Smooth muscle cell of the pulmonary artery (primary cell): Measurements from ENCODE around the gene TSPAN16. TPM values are rescaled to one million over a fixed set of nuclear protein-coding genes. Genes with fewer than 3 reads are reported as not detected.

Source experiments
- total RNA-seq: library from RNA; depleted of rRNA; stranded (reverse); fragments of >200 nt; gene quantifications from 2 replicates; pipeline ENCODE4 v1.2.3, GENCODE V29; 2014

TSPAN16 gene
- total RNA-seq, result not detected in 2 replicates

GRCh38 chr19:11295665-11296245, at the start of gene TSPAN16:
TSPAN16 (plus strand) TSS chr19:11296160; CDS start chr19:11296298, 138 bp downstream.

DNA sequence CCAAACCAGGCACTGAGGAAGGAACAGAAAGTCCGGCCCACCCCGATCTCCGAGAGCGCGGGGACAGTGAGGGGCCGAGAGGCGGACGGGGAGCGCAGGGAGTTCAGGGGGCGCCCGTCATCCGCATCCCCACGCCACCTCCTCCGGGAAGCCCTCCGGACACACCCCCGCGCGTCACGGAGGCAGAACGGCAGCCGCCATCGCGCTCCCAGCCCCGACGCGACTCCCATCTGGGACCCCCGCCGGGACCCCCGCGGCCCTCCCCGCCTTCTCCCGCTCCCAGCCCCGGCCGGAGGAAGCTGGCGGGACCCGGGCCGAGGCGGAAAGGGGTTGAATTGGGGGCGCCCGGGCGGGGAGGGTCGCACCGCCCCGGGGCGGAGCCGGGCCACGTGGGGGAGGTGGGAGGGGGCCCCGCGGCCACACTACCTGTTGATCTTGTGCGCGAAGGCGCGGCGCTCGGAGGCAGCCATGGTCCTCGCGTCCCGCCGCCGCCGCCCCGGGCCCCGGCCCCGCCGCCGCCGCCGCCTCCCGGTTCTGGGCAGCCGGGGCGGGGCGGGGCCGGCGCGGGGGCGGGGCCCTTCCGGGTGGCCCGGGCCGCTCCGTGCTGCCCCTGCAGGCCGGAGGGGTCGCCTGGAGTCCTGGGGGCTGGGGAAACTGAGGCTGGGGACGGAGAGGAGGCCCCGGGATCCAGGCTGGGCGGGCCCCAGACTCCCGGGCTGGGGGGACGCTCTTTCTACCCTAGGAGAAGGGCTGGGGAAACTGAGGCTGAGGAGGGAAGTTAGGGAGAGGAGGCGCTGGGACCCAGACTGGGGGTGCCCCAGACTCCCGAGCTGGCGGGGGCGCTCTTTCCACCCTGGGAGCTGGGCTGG, 33.8 kb upstream of the TSPAN16 start, which contains the start of gene DOCK6:
TSS of gene DOCK6 (minus strand) at position 554 of the 869 bp plus-strand sequence. CDS start at position 470, 84 bp downstream.

DNA sequence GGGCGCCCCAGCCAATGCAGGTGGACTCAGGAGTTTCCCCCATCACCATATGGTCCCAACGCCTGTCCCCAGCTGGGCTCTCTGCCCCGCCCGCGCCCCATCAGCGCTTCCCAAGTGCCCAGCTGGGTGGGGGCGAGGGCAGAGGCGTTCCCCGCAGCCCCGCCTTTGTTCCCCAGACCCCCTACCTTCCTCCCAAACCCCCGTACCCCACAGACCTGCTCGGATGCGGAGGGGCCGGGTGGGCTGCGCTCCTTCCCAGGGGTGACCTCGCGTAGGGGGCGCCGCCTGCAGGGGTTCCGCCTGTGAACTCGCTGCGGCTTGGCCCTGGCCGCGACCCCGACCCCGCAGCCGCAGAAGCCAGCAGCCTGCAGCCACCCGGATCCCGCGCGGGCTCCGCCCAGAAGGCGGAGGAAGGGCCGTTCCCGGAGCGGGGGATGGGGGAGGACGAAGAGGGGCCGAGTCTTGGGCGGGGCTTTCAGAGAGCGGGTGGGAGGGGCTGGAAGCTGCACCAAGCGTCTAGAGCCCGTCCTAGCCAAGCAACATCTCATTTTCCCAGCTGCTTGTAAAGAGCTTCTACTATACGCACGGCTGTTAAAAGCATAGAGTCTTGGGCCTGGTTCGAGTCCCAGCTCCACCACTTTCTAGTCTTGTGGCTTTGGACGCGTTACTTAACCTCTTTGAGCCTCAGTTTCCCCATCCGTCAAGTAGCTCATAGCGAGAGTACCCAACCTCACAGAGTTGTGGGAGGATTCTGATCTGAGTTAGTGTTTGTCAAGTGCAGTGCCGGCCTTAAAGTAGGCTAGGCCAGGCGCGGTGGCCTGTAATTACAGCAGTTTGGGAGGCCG, 43.5 kb downstream of the TSPAN16 start, which contains the start of gene RAB3D:
TSS of gene RAB3D (minus strand) at position 404 of the 845 bp plus-strand sequence. CDS start 2,258 bp downstream, outside the sequence.

DNA sequence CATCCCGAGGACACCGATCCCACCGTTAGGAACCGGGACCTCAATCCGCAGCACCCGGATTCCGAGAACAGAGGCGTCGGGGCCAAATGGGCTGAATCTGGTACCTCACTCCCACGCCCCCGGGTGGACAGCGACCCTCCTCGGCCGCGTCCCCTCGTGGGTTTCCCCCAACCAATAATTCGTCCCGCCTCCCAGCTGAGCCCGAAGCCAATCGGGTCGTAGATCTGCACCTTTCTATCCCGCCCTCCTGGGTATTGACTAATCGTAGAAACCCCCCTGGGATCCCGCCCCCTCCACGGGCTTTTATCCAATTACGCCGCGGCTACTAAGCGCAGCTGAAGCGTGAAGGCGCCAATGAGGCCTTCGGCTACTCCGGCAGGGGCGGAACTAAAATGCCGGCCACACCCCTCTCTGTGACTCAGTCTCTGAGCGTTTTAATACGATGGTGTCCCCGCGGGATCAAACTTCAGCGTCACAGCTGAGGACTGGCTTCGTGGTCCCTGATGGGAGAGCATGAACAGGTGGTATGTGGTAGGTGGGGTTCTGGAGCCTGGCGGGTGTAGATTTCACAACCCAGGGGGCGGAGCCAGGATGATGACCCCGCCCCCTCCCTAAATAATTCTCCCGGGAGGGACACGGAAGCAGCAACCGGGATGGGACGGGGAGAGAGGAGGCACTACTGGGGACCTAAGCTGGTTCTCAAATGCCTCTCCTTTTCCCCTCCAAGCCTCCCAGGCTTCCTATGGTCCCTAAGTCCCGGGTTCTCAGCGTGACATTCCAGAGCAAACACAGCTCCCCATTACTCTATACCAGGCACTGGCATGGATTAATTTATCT, 50.4 kb downstream of the TSPAN16 start, which contains the start of the genes CCDC159 and TMEM205:
TSS of gene CCDC159 (plus strand) at position 416 of the 837 bp plus-strand sequence. CDS start at position 504, 88 bp downstream.
TSS of gene TMEM205 (minus strand) at position 165 of the 837 bp plus-strand sequence. CDS start 649 bp downstream, outside the sequence.

DNA sequence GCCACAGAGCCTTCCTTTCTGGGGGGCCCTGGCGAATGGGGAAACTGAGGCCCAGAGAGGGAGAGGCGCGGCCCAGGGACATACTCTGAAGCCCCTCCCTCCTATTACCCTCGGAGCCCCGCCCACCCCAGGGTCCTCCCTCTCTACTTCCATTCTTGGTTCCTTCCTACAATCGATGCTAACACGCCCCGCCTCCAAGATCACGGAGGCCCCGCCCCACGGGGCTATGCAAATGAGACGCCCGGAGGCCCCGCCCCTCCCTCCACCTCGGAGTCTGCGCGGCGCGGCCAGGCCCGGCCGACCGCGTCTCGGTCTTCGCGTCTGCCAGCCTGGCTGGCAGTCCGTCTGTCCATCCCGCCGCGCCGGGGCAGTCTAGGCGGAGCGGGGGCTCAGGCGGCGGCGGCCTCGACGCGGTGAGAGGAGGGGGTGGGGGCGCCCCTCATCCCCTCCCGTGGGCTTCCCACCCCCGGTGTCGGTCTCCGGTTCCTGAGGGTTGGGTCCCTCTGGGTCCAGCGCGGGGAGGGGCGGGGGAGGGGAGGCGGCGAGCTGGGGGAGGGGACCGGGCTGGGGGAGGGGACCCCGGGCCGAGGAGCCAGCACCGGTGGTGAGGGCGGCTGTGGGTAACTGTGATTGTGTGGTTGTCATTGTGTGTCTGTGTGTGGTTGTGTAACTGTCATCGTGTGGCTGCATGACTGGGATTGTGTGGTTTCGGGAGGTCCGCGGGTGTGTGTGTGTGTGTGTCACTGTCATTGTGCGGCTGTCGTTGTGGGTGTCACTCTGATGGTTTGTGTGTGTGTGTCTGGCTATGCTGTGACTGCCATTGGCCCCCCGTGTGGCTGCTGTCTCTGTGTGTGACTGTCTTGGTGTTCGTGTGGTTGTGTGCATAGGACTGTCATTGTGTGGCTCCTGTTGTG, 59.5 kb downstream of the TSPAN16 start, which contains the start of gene PLPPR2:
TSS of gene PLPPR2 (plus strand) at position 273 of the 914 bp plus-strand sequence. CDS start 2,242 bp downstream, outside the sequence.

Other genes starting within 250 kb of the TSPAN16 start
- gene LDLR, start 206.7 kb upstream of the TSPAN16 start, total RNA-seq, result 189 and 321 TPM in 2 replicates
- 9.3 and 16.2 TPM in 2 replicates for gene SPC24, start 140.4 kb upstream of the TSPAN16 start, total RNA-seq
- 364 and 439 TPM in 2 replicates for gene KANK2, start 98.6 kb upstream of the TSPAN16 start, total RNA-seq
- gene ANGPTL8, start 56.5 kb upstream of the TSPAN16 start, total RNA-seq, result not detected in 2 replicates
- gene DOCK6, start 33.6 kb upstream of the TSPAN16 start, total RNA-seq, result 26.1 and 43.8 TPM in 2 replicates
- gene RAB3D, start 43.5 kb downstream of the TSPAN16 start, total RNA-seq, result 10.8 and 26.4 TPM in 2 replicates
- 39.3 and 42.4 TPM in 2 replicates for gene TMEM205, start 50.1 kb downstream of the TSPAN16 start, total RNA-seq
- 8.3 and 12.1 TPM in 2 replicates for gene CCDC159, start 50.4 kb downstream of the TSPAN16 start, total RNA-seq
- gene PLPPR2, start 59.3 kb downstream of the TSPAN16 start, total RNA-seq, result 31.2 and 34.9 TPM in 2 replicates
- 0.50 and 0.65 TPM in 2 replicates for gene SWSAP1, start 78.5 kb downstream of the TSPAN16 start, total RNA-seq
- 12.6 and 12.7 TPM in 2 replicates for gene EPOR, start 88.2 kb downstream of the TSPAN16 start, total RNA-seq
- 4.8 and 6.4 TPM in 2 replicates for gene RGL3, start 123.2 kb downstream of the TSPAN16 start, total RNA-seq
- gene ODAD3, start 139.0 kb downstream of the TSPAN16 start, total RNA-seq, result 0.23 and 0.26 TPM in 2 replicates
- 443 and 455 TPM in 2 replicates for gene PRKCSH, start 139.5 kb downstream of the TSPAN16 start, total RNA-seq
- gene ELAVL3, start 184.9 kb downstream of the TSPAN16 start, total RNA-seq, result not detected in 2 replicates
- gene ZNF653, start 209.7 kb downstream of the TSPAN16 start, total RNA-seq, result 5.2 and 6.1 TPM in 2 replicates
- 26.6 and 26.8 TPM in 2 replicates for gene ECSIT, start 233.0 kb downstream of the TSPAN16 start, total RNA-seq
- gene CNN1, start 242.7 kb downstream of the TSPAN16 start, total RNA-seq, result 25.2 and 31.1 TPM in 2 replicates